Subcutaneous adipose tissue (tissue), 4 donors: ENCODE data around the gene DDX54. TPM values are rescaled to one million over a fixed set of nuclear protein-coding genes. Genes with fewer than 3 reads are reported as not detected.

Source experiments
- small RNA-seq: library from RNA; depleted of rRNA; stranded (forward); fragments of <200 nt; gene quantifications from one replicate; pipeline ENCODE3, GENCODE V24; 2016
- total RNA-seq, 4 donors: library from RNA; depleted of rRNA; stranded (reverse); fragments of >200 nt; gene quantifications; one replicate each; pipeline ENCODE4 v1.1.0, GENCODE V29; 2016
- TF ChIP-seq, protein P1 (sequence below): fragments of 450-650 bp; IDR thresholded peaks from one replicate; pipeline ENCODE4 v1.5.1; 2016; ENCODE audit warnings: low read depth, mild to moderate bottlenecking, control low read depth, antibody characterized with exemption, moderate library complexity

DDX54 gene
- total RNA-seq, 4 donors from 2014 or later, result 27.7 to 107 (median 46.2) TPM

- TF ChIP-seq, protein P1, sequence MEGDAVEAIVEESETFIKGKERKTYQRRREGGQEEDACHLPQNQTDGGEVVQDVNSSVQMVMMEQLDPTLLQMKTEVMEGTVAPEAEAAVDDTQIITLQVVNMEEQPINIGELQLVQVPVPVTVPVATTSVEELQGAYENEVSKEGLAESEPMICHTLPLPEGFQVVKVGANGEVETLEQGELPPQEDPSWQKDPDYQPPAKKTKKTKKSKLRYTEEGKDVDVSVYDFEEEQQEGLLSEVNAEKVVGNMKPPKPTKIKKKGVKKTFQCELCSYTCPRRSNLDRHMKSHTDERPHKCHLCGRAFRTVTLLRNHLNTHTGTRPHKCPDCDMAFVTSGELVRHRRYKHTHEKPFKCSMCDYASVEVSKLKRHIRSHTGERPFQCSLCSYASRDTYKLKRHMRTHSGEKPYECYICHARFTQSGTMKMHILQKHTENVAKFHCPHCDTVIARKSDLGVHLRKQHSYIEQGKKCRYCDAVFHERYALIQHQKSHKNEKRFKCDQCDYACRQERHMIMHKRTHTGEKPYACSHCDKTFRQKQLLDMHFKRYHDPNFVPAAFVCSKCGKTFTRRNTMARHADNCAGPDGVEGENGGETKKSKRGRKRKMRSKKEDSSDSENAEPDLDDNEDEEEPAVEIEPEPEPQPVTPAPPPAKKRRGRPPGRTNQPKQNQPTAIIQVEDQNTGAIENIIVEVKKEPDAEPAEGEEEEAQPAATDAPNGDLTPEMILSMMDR, result no peak
Measured at GRCh38 chr12:113109872-113110599, 75.2 kb downstream of the DDX54 start.

GRCh38 chr12:113109360-113109759, 75.9 kb downstream of the DDX54 start:
- TF ChIP-seq, protein P1, result no peak

DNA sequence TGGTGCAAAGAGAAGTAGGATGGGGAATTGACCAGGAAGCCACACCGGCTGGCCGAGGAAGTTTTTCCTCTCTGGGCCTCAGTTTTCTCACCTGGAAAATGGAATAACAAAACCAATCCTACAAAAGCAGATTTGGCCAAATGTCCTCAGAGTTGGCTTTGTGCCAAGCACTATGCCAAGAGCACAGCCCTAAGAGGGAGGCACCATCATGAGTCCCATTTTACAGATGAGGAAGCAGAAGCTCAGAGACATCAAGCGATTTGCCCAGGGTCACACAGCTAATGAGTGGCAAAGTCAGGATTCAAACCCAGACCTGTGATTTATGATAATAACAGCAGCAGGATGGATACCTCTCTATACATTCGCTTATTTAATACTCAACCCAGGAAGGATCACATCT, 77.0 kb downstream of the DDX54 start:
- TF ChIP-seq, protein P1, result no peak

Small RNA genes within 50 kb of the gene (small RNA-seq; reads per million reads assigned to genes)
- gene MIR7106, result not detected
- 0.49 reads per million for gene RF00019

Other genes starting within 250 kb of the DDX54 start
- gene OAS3, start 247.0 kb downstream of the DDX54 start, total RNA-seq, result 10 to 100 TPM in 3 of 4 donors, 1 to 10 TPM in 1; 7.3 to 24.9 (median 14.3) TPM
- gene OAS2, start 207.0 kb downstream of the DDX54 start, total RNA-seq, result 10 to 100 TPM in 2 of 4 donors, 1 to 10 TPM in 2; 9.5 to 19.7 (median 12.3) TPM
- gene DTX1, start 128.7 kb downstream of the DDX54 start, total RNA-seq, result 100 to 1,000 TPM in 1 of 4 donors, 10 to 100 TPM in 3; 20.2 to 137 (median 46.2) TPM
- not detected for gene RASAL1, start 49.7 kb downstream of the DDX54 start, total RNA-seq
- not detected for gene CFAP73, start 35.8 kb downstream of the DDX54 start, total RNA-seq
- 10 to 100 TPM in 1 of 4 donors, 1 to 10 TPM in 3; 8.3 to 11.0 (median 9.4) TPM for gene RITA1, start 243 bp upstream of the DDX54 start, total RNA-seq
- gene TPCN1, start 36.0 kb upstream of the DDX54 start, total RNA-seq, result 10 to 100 TPM; 27.6 to 82.3 (median 46.3) TPM
- 10 to 100 TPM; 16.8 to 53.9 (median 39.1) TPM for gene SLC8B1, start 149.6 kb upstream of the DDX54 start, total RNA-seq
- gene PLBD2, start 173.1 kb upstream of the DDX54 start, total RNA-seq, result 10 to 100 TPM; 31.8 to 69.7 (median 59.5) TPM
- gene SDS, start 218.4 kb upstream of the DDX54 start, total RNA-seq, result 10 to 100 TPM in 1 of 4 donors, 1 to 10 TPM in 1, not detected in 2; 1.3 to 67.7 TPM
- gene SDSL, start 236.9 kb upstream of the DDX54 start, total RNA-seq, result 10 to 100 TPM in 1 of 4 donors, 1 to 10 TPM in 3; 2.9 to 12.1 (median 6.3) TPM